Neural cell (in vitro differentiated cells): Measurements from ENCODE around the gene HAPSTR1. TPM values are rescaled to one million over a fixed set of nuclear protein-coding genes. Genes with fewer than 3 reads are reported as not detected.

Experiments
- H2AFZ ChIP-seq: fragments of 200-600, 300-800 bp; sonication (generic), shearing (Covaris generic); 2 replicates; pipeline ENCODE4 v1.6.0; 2014; ENCODE audit warnings: low read depth, mild to moderate bottlenecking, antibody characterized with exemption, low read length, moderate library complexity
- H3F3A ChIP-seq: fragments of 200-600 bp; shearing (Covaris generic); 2 replicates; pipeline ENCODE4 v1.6.1; 2016; ENCODE audit warnings: mild to moderate bottlenecking, moderate library complexity, mixed read lengths, antibody characterized with exemption, low read length; ENCODE audit not compliant: insufficient read depth, poor library complexity, severe bottlenecking
- H3K27ac ChIP-seq: fragments of 200-600, 300-800 bp; sonication (generic), shearing (Covaris generic); 2 replicates; pipeline ENCODE4 v1.5.1; 2014; ENCODE audit warnings: mild to moderate bottlenecking, low read length, moderate library complexity
- H3K27me3 ChIP-seq: fragments of 300-800, 200-600 bp; sonication (generic), shearing (Covaris generic); 2 replicates; pipeline ENCODE4 v1.6.0; 2014; ENCODE audit warnings: mild to moderate bottlenecking, low read depth, low read length, moderate library complexity; ENCODE audit not compliant: insufficient read depth
- H3K36me3 ChIP-seq: fragments of 300-800, 200-600 bp; sonication (generic), shearing (Covaris generic); 2 replicates; pipeline ENCODE4 v1.5.1; 2014; ENCODE audit warnings: mild to moderate bottlenecking, antibody characterized with exemption, low read length, moderate library complexity; ENCODE audit not compliant: insufficient read depth
- H3K4me2 ChIP-seq: fragments of 300-800, 200-600 bp; sonication (generic), shearing (Covaris generic); 2 replicates; pipeline ENCODE4 v1.6.0; 2014; ENCODE audit warnings: mild to moderate bottlenecking, low read length
- H3K4me3 ChIP-seq: fragments of 300-800, 200-600 bp; sonication (generic), shearing (Covaris generic); 2 replicates; pipeline ENCODE4 v1.5.1; 2014; ENCODE audit warnings: mild to moderate bottlenecking, low read length, moderate library complexity
- H3K79me2 ChIP-seq: fragments of 200-600 bp; shearing (Covaris generic); replicated peaks from 2 replicates; pipeline ENCODE4 v1.6.0; 2014; ENCODE audit warnings: mild to moderate bottlenecking, low read length, moderate library complexity; ENCODE audit not compliant: insufficient read depth
- H3K9ac ChIP-seq: fragments of 300-800, 200-600 bp; sonication (generic), shearing (Covaris generic); 2 replicates; pipeline ENCODE4 v1.6.1; 2016; ENCODE audit warnings: mild to moderate bottlenecking, low read length, mixed read lengths
- H3K9me2 ChIP-seq: fragments of 200-600 bp; shearing (Covaris generic); 2 replicates; pipeline ENCODE4 v1.6.1; 2016; ENCODE audit warnings: mild to moderate bottlenecking, low read length, mixed read lengths; ENCODE audit not compliant: insufficient read depth
- H3K9me3 ChIP-seq: fragments of 200-600, 300-800 bp; sonication (generic), shearing (Covaris generic); 2 replicates; pipeline ENCODE4 v1.6.1; 2016; ENCODE audit warnings: mild to moderate bottlenecking, mixed run types, low read length, moderate library complexity, mixed read lengths
- H4K20me1 ChIP-seq: fragments of 200-600 bp; shearing (Covaris generic); 2 replicates; pipeline ENCODE4 v1.6.1; 2016; ENCODE audit warnings: mild to moderate bottlenecking, mixed run types; ENCODE audit not compliant: insufficient read depth
- CTCF ChIP-seq: fragments of 450-650 bp; IDR thresholded peaks from 2 replicates; pipeline ENCODE4 v1.5.1; 2014; ENCODE audit warnings: antibody characterized with exemption, mild to moderate bottlenecking, moderate library complexity; ENCODE audit not compliant: poor library complexity, severe bottlenecking
- EP300 ChIP-seq: fragments of 450-650 bp; conservative IDR thresholded peaks from 2 replicates; pipeline ENCODE4 v1.6.1; 2014; ENCODE audit warnings: antibody characterized with exemption, mild to moderate bottlenecking, moderate library complexity; ENCODE audit not compliant: poor library complexity, severe bottlenecking
- EZH2 ChIP-seq: fragments of 200-600, 300-800 bp; shearing (Covaris generic), sonication (generic); IDR thresholded peaks from 2 replicates; pipeline ENCODE4 v1.6.1; 2014; ENCODE audit warnings: antibody characterized with exemption, low read length, borderline replicate concordance, mild to moderate bottlenecking; ENCODE audit not compliant: insufficient read depth, poor library complexity, severe bottlenecking
- MXI1 ChIP-seq: fragments of 450-650 bp; conservative IDR thresholded peaks from 2 replicates; pipeline ENCODE4 v1.6.1; 2014; ENCODE audit warnings: antibody characterized with exemption, mild to moderate bottlenecking; ENCODE audit not compliant: poor library complexity, severe bottlenecking
- POLR2AphosphoS5 ChIP-seq: IDR thresholded peaks from 2 replicates; pipeline ENCODE4 v1.6.1; 2012
- RAD21 ChIP-seq: fragments of 450-650 bp; conservative IDR thresholded peaks from 2 replicates; pipeline ENCODE4 v1.6.1; 2014; ENCODE audit warnings: antibody characterized with exemption, mild to moderate bottlenecking, moderate library complexity
- REST ChIP-seq: IDR thresholded peaks from 2 replicates; pipeline ENCODE4 v1.6.1; 2012; ENCODE audit warnings: borderline replicate concordance
- SMC3 ChIP-seq: fragments of 450-650 bp; conservative IDR thresholded peaks from 2 replicates; pipeline ENCODE4 v1.6.1; 2014; ENCODE audit warnings: antibody characterized with exemption, mild to moderate bottlenecking, moderate library complexity; ENCODE audit not compliant: poor library complexity
- TAF1 ChIP-seq: IDR thresholded peaks from 2 replicates; pipeline ENCODE4 v1.6.1; 2012; ENCODE audit warnings: low read depth
- polyA plus RNA-seq: library from polyadenylated mRNA; depleted of rRNA; stranded (reverse); fragments of >200 nt; gene quantifications from 2 replicates; pipeline ENCODE4 v1.2.3, GENCODE V29; 2014

Gene HAPSTR1
- polyA plus RNA-seq, 1 donor from 2014 or later: 60.7 TPM

- H3K9me2 ChIP-seq: no peaks in the 10 kb centered on the region
- H3K79me2 ChIP-seq: peaks cover 63% of the 10 kb centered on the region
- H3K9me3 ChIP-seq: no peaks in the 10 kb centered on the region
- H2AFZ ChIP-seq: peak overlapping the region; percentile 41
- peaks cover 7% of the 10 kb centered on the region for H3K27me3 ChIP-seq
- peaks cover 6% of the 10 kb centered on the region for H3K36me3 ChIP-seq
- peak overlapping the region; percentile 97 for H3K4me2 ChIP-seq
- peak overlapping the region; percentile 96 for H3K4me3 ChIP-seq
- no peaks in the 10 kb centered on the region for H3F3A ChIP-seq
- TF ChIP-seq EZH2: no peak
- TF ChIP-seq TAF1: no peak
- no peak for TF ChIP-seq EP300
- no peak for TF ChIP-seq RAD21
- TF ChIP-seq REST: peak; percentile 26
- TF ChIP-seq POLR2AphosphoS5: peak; percentile 4
- no peak for TF ChIP-seq SMC3
- no peak for TF ChIP-seq MXI1
- TF ChIP-seq CTCF: no peak
- peak overlapping the region; percentile 98 for H3K9ac ChIP-seq
- H4K20me1 ChIP-seq: peaks cover 44% of the 10 kb centered on the region
- H3K27ac ChIP-seq: peak overlapping the region; percentile 92
Observed at GRCh38 chr16:9092978-9093344, 1.5 kb downstream of the HAPSTR1 start.

- Histone ChIP-seq H3K36me3 (peaks cover 6% of the 10 kb centered on the region), H3K4me3 (peak overlapping the region; percentile 96), H3K4me2 (peak overlapping the region; percentile 97), H3K27ac (no peak overlapping the region), H3K27me3 (peaks cover 7% of the 10 kb centered on the region), H3F3A (no peaks in the 10 kb centered on the region), H3K9ac (peak overlapping the region; percentile 13), H3K9me2 (no peaks in the 10 kb centered on the region), H3K79me2 (peaks cover 75% of the 10 kb centered on the region), H3K9me3 (no peaks in the 10 kb centered on the region), H2AFZ (no peak overlapping the region), H4K20me1 (peaks cover 54% of the 10 kb centered on the region)
- no peak for TF ChIP-seq CTCF
- no peak for TF ChIP-seq SMC3
- TF ChIP-seq EZH2: no peak
- TF ChIP-seq RAD21: no peak
- no peak for TF ChIP-seq MXI1
- TF ChIP-seq EP300: no peak
- TF ChIP-seq REST: no peak
- TF ChIP-seq TAF1: no peak
- TF ChIP-seq POLR2AphosphoS5: no peak
Observed at GRCh38 chr16:9094011-9094846, 2.8 kb downstream of the HAPSTR1 start.
